ENCODE measurements around the gene ACAP3.

GRCh38 chr1:1270813-1271212 is 36.9 kb downstream of the ACAP3 start:
- no peak for TF ChIP-seq GATA3 (IDR thresholded peaks at IDR 0.05; ENCODE audit: low read depth, low read length)
- TF ChIP-seq GATA2 (IDR thresholded peaks at IDR 0.05; ENCODE audit: low read depth, low read length): no peak
